HepG2 (cell line): ENCODE results near the gene FBF1.

Source experiments
- HDAC2 ChIP-seq: sonication (generic); formaldehyde crosslinking; IDR thresholded peaks from 2 replicates; pipeline ENCODE4 v1.4.0; 2020; ENCODE audit warnings: missing genetic modification reagents
- PHF8 ChIP-seq: sonication (generic); formaldehyde crosslinking; IDR thresholded peaks from 2 replicates; pipeline ENCODE4 v1.5.0; 2020; ENCODE audit warnings: missing genetic modification reagents
- RNF2 ChIP-seq: fragments of 450-650 bp; conservative IDR thresholded peaks from 2 replicates; pipeline ENCODE4 v1.6.1; 2016; ENCODE audit warnings: low read depth
- TBX3 ChIP-seq: fragments of 450-650 bp; IDR thresholded peaks from 2 replicates; pipeline ENCODE4 v1.6.1; 2017; ENCODE audit warnings: antibody characterized with exemption, mild to moderate bottlenecking, inconsistent platforms, borderline replicate concordance
- TGIF2 ChIP-seq: IDR thresholded peaks from 2 replicates; pipeline ENCODE4 v1.6.1; 2016; ENCODE audit warnings: control low read depth, missing compliant biosample characterization
- YY1 ChIP-seq: IDR thresholded peaks from 2 replicates; pipeline ENCODE4 v1.6.1; 2011; ENCODE audit warnings: low read length, low read depth, moderate library complexity, mild to moderate bottlenecking; ENCODE audit not compliant: insufficient read depth, insufficient replicate concordance
- ZNF557 ChIP-seq: sonication (generic); formaldehyde crosslinking; IDR thresholded peaks from 2 replicates; pipeline ENCODE4 v1.4.0; 2020; ENCODE audit warnings: missing genetic modification reagents
- ZNF747 ChIP-seq: sonication (generic); formaldehyde crosslinking; IDR thresholded peaks from 2 replicates; pipeline ENCODE4 v1.8.1; 2023; ENCODE audit warnings: missing genetic modification reagents, mild to moderate bottlenecking, borderline replicate concordance
- TF ChIP-seq, protein P1 (sequence below): sonication (generic); formaldehyde crosslinking; IDR thresholded peaks from 2 replicates; pipeline ENCODE4 v1.4.0; 2020; ENCODE audit warnings: missing genetic modification reagents
- TF ChIP-seq, protein P2 (sequence below), 2 experiments: fragments of 450-650 bp in 1 of 2; sonication (generic) in 1 of 2; formaldehyde crosslinking; IDR thresholded peaks; 2 replicates each; pipeline versions ENCODE4 v1.5.0 to v1.8.0; 2020 to 2022; ENCODE audit warnings: mild to moderate bottlenecking in 1 of 2, missing genetic modification reagents in 1 of 2

DNA sequence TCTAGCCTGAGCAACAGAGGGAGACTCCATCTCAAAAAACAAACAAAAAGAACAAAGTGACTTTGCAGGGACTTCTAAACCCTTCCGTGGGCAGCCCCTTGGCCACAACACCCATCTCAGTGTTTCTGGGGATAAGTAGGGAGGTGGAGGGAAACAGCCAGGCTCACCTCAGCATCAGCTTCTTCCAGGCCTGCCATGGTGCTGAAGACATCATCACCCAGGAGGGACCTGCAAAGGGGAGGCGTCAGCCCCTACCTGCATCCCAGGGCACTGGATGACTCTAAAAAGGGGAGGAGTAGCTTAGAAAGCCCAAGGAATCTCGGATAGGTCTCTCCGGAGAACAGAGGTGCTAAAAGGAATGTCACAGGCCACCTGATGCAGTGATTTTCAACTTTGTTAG lies 9.8 kb downstream of the FBF1 start:
- TF ChIP-seq, protein P1, sequence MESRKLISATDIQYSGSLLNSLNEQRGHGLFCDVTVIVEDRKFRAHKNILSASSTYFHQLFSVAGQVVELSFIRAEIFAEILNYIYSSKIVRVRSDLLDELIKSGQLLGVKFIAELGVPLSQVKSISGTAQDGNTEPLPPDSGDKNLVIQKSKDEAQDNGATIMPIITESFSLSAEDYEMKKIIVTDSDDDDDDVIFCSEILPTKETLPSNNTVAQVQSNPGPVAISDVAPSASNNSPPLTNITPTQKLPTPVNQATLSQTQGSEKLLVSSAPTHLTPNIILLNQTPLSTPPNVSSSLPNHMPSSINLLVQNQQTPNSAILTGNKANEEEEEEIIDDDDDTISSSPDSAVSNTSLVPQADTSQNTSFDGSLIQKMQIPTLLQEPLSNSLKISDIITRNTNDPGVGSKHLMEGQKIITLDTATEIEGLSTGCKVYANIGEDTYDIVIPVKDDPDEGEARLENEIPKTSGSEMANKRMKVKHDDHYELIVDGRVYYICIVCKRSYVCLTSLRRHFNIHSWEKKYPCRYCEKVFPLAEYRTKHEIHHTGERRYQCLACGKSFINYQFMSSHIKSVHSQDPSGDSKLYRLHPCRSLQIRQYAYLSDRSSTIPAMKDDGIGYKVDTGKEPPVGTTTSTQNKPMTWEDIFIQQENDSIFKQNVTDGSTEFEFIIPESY (CRISPR knock-in tag) = no peak
- TF ChIP-seq ZNF557 (no peak), RNF2 (no peak), HDAC2 (CRISPR knock-in tag) (no peak), ZNF747 (CRISPR knock-in tag) (no peak), TGIF2 (CRISPR knock-in tag) (no peak), YY1 (no peak), PHF8 (no peak), TBX3 (no peak)
- TF ChIP-seq, protein P2, sequence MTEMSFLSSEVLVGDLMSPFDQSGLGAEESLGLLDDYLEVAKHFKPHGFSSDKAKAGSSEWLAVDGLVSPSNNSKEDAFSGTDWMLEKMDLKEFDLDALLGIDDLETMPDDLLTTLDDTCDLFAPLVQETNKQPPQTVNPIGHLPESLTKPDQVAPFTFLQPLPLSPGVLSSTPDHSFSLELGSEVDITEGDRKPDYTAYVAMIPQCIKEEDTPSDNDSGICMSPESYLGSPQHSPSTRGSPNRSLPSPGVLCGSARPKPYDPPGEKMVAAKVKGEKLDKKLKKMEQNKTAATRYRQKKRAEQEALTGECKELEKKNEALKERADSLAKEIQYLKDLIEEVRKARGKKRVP (CRISPR knock-in tag; IDR thresholded peaks at IDR 0.05) = no peak
